ENCODE measurements around the gene HLA-DRB5. TPM values are rescaled to one million over a fixed set of nuclear protein-coding genes. Genes with fewer than 3 reads are reported as not detected.
"Not testable (repeated sequence)": the region's sequence is repeated elsewhere in the genome, so short reads cannot be mapped to it uniquely, and the experiment has no call there.

The HLA-DRB5 gene
- total RNA-seq (1 to 10 TPM in 1 of 2 experiments, under 1 TPM in 1; 0.82 to 1.1 TPM), polyA plus RNA-seq (3.2 TPM)

- no peaks in the 10 kb centered on the region for H3K4me1 ChIP-seq (ENCODE audit: insufficient read depth, low read length)
- H3K9me3 ChIP-seq (ENCODE audit: low read length), result no peaks in the 10 kb centered on the region
- H3K4me3 ChIP-seq (ENCODE audit: low read length), result peak within 1 kb of the TSS; percentile 28
- H3K27ac ChIP-seq (ENCODE audit: low read depth, low read length), result no peak within 1 kb of the TSS
- Mint-ChIP-seq H3K36me3 (no peaks in the 10 kb centered on the region), H3K4me3 (peak within 1 kb of the TSS; percentile 77 to 94 (median 84)), H3K27ac (peak within 1 kb of the TSS; percentile 38 to 95 (median 55)), H3K9me3 (no peaks in the 10 kb centered on the region), H3K4me1 (peaks cover 2 to 15% (median 13%) of the 10 kb centered on the region in 3 donors), H3K27me3 (peaks cover 0 to 2% of the 10 kb centered on the region in 2 donors)
- CTCF ChIA-PET, result no interaction called here
- no peaks in the 10 kb centered on the region for H3K27me3 ChIP-seq (ENCODE audit: insufficient read depth, low read length, poor library complexity, severe bottlenecking)
- peak in 4 of 5 donors; percentile 0 to 47 (median 2) for DNase-seq
- H3K36me3 ChIP-seq (ENCODE audit: insufficient read depth, low read length), result no peaks in the 10 kb centered on the region
- POLR2A ChIA-PET, result no interaction called here
These were observed at the start of gene HLA-DRB5 for GRCh38 chr6:32529697-32530430. TSS of gene HLA-DRB5 (minus strand) at chr6:32530287. CDS start at chr6:32530224, 63 bp downstream.

- peaks cover 7 to 20% (median 12%) of the 10 kb centered on the region in 3 donors for H3K4me1 Mint-ChIP-seq
- peaks cover 0 to 1% of the 10 kb centered on the region in 2 donors for H3K27me3 Mint-ChIP-seq
- no peaks in the 10 kb centered on the region for H3K4me1 ChIP-seq (ENCODE audit: insufficient read depth, low read length)
- ChIA-PET POLR2A (no interaction called here), CTCF (no interaction called here)
- no peak for DNase-seq
- no peak overlapping the region for H3K27ac ChIP-seq (ENCODE audit: low read depth, low read length)
- no peaks in the 10 kb centered on the region for H3K9me3 ChIP-seq (ENCODE audit: low read length)
- no peaks in the 10 kb centered on the region for H3K27me3 ChIP-seq (ENCODE audit: insufficient read depth, low read length, poor library complexity, severe bottlenecking)
- H3K4me3 Mint-ChIP-seq, result peak overlapping the region in 1 of 7 donors; percentile 18
- no peak overlapping the region for H3K4me3 ChIP-seq (ENCODE audit: low read length)
- H3K27ac Mint-ChIP-seq, result peak overlapping the region in 5 of 8 donors; percentile 5 to 87 (median 12)
- peaks cover 0 to 3% (median 0%) of the 10 kb centered on the region in 5 donors for H3K9me3 Mint-ChIP-seq
- H3K36me3 ChIP-seq (ENCODE audit: insufficient read depth, low read length), result no peaks in the 10 kb centered on the region
- peaks cover 0 to 29% (median 20%) of the 10 kb centered on the region in 3 donors for H3K36me3 Mint-ChIP-seq
These were observed 48.9 kb upstream of the HLA-DRB5 start for GRCh38 chr6:32578962-32579361.

GRCh38 chr6:32577493-32577892, 47.4 kb upstream of the HLA-DRB5 start:
- H3K9me3 Mint-ChIP-seq; DNase-seq; H3K27me3 Mint-ChIP-seq; H3K4me3 ChIP-seq (ENCODE audit: low read length); H3K27ac ChIP-seq (ENCODE audit: low read depth, low read length); H3K9me3 ChIP-seq (ENCODE audit: low read length); H3K4me3 Mint-ChIP-seq; CTCF ChIA-PET; H3K4me1 ChIP-seq (ENCODE audit: insufficient read depth, low read length); H3K27ac Mint-ChIP-seq; POLR2A ChIA-PET; H3K36me3 ChIP-seq (ENCODE audit: insufficient read depth, low read length); H3K27me3 ChIP-seq (ENCODE audit: insufficient read depth, low read length, poor library complexity, severe bottlenecking): not testable (repeated sequence)
- Mint-ChIP-seq H3K36me3 (peaks cover 0 to 27% (median 20%) of the 10 kb centered on the region in 3 donors), H3K4me1 (peaks cover 0 to 17% (median 12%) of the 10 kb centered on the region in 3 donors)

- ChIA-PET CTCF (no interaction called here), POLR2A (no interaction called here)
- Mint-ChIP-seq H3K27me3 (no peaks in the 10 kb centered on the region), H3K9me3 (no peaks in the 10 kb centered on the region), H3K36me3 (peaks cover 0 to 20% (median 18%) of the 10 kb centered on the region in 3 donors), H3K27ac (no peak overlapping the region), H3K4me1 (peaks cover 0 to 17% (median 12%) of the 10 kb centered on the region in 3 donors), H3K4me3 (no peak overlapping the region)
- Histone ChIP-seq H3K27ac (ENCODE audit: low read depth, low read length) (no peak overlapping the region), H3K4me3 (ENCODE audit: low read length) (no peak overlapping the region), H3K4me1 (ENCODE audit: insufficient read depth, low read length) (no peaks in the 10 kb centered on the region), H3K9me3 (ENCODE audit: low read length) (no peaks in the 10 kb centered on the region), H3K36me3 (ENCODE audit: insufficient read depth, low read length) (no peaks in the 10 kb centered on the region), H3K27me3 (ENCODE audit: insufficient read depth, low read length, poor library complexity, severe bottlenecking) (no peaks in the 10 kb centered on the region)
- no peak for DNase-seq
These were observed 46.2 kb upstream of the HLA-DRB5 start for GRCh38 chr6:32576250-32576649.

- no peak overlapping the region for H3K4me3 Mint-ChIP-seq
- H3K36me3 ChIP-seq (ENCODE audit: insufficient read depth, low read length), result no peaks in the 10 kb centered on the region
- ChIA-PET POLR2A (no interaction called here), CTCF (no interaction called here)
- no peak for DNase-seq
- H3K27me3 Mint-ChIP-seq, result peaks cover 1 to 4% of the 10 kb centered on the region in 2 donors
- no peak overlapping the region for H3K27ac Mint-ChIP-seq
- peaks cover 0 to 16% (median 0%) of the 10 kb centered on the region in 3 donors for H3K4me1 Mint-ChIP-seq
- no peak overlapping the region for H3K4me3 ChIP-seq (ENCODE audit: low read length)
- no peaks in the 10 kb centered on the region for H3K9me3 ChIP-seq (ENCODE audit: low read length)
- H3K27me3 ChIP-seq (ENCODE audit: insufficient read depth, low read length, poor library complexity, severe bottlenecking), result no peaks in the 10 kb centered on the region
- H3K4me1 ChIP-seq (ENCODE audit: insufficient read depth, low read length), result no peaks in the 10 kb centered on the region
- no peak overlapping the region for H3K27ac ChIP-seq (ENCODE audit: low read depth, low read length)
- no peaks in the 10 kb centered on the region for H3K36me3 Mint-ChIP-seq
- no peaks in the 10 kb centered on the region for H3K9me3 Mint-ChIP-seq
These were observed 40.3 kb upstream of the HLA-DRB5 start for GRCh38 chr6:32570363-32570905.

- peaks cover 1 to 4% of the 10 kb centered on the region in 2 donors for H3K27me3 Mint-ChIP-seq
- no peaks in the 10 kb centered on the region for H3K36me3 Mint-ChIP-seq
- H3K36me3 ChIP-seq (ENCODE audit: insufficient read depth, low read length), result no peaks in the 10 kb centered on the region
- H3K4me3 Mint-ChIP-seq, result peak overlapping the region in 2 of 7 donors; percentile 51 to 77
- no peaks in the 10 kb centered on the region for H3K9me3 Mint-ChIP-seq
- no peaks in the 10 kb centered on the region for H3K9me3 ChIP-seq (ENCODE audit: low read length)
- peaks cover 0 to 16% (median 0%) of the 10 kb centered on the region in 3 donors for H3K4me1 Mint-ChIP-seq
- ChIA-PET POLR2A (no interaction called here), CTCF (no interaction called here)
- peak overlapping the region in 1 of 8 donors; percentile 83 for H3K27ac Mint-ChIP-seq
- H3K4me1 ChIP-seq (ENCODE audit: insufficient read depth, low read length), result no peaks in the 10 kb centered on the region
- no peak overlapping the region for H3K27ac ChIP-seq (ENCODE audit: low read depth, low read length)
- no peak overlapping the region for H3K4me3 ChIP-seq (ENCODE audit: low read length)
- no peak for DNase-seq
- H3K27me3 ChIP-seq (ENCODE audit: insufficient read depth, low read length, poor library complexity, severe bottlenecking), result no peaks in the 10 kb centered on the region
These were observed 38.5 kb upstream of the HLA-DRB5 start for GRCh38 chr6:32568561-32568960.

- Histone ChIP-seq H3K36me3 (ENCODE audit: insufficient read depth, low read length) (no peaks in the 10 kb centered on the region), H3K4me1 (ENCODE audit: insufficient read depth, low read length) (no peaks in the 10 kb centered on the region), H3K9me3 (ENCODE audit: low read length) (no peaks in the 10 kb centered on the region), H3K4me3 (ENCODE audit: low read length) (no peak overlapping the region), H3K27ac (ENCODE audit: low read depth, low read length) (no peak overlapping the region), H3K27me3 (ENCODE audit: insufficient read depth, low read length, poor library complexity, severe bottlenecking) (no peaks in the 10 kb centered on the region)
- H3K9me3 Mint-ChIP-seq, result no peaks in the 10 kb centered on the region
- H3K27me3 Mint-ChIP-seq, result peaks cover 1 to 4% of the 10 kb centered on the region in 2 donors
- no peak for DNase-seq
- H3K36me3 Mint-ChIP-seq, result no peaks in the 10 kb centered on the region
- H3K4me3 Mint-ChIP-seq, result no peak overlapping the region
- peaks cover 0 to 16% (median 0%) of the 10 kb centered on the region in 3 donors for H3K4me1 Mint-ChIP-seq
- H3K27ac Mint-ChIP-seq, result peak overlapping the region in 1 of 8 donors; percentile 68
- CTCF ChIA-PET, result no interaction called here
- POLR2A ChIA-PET, result no interaction called here
These were observed 36.9 kb upstream of the HLA-DRB5 start for GRCh38 chr6:32566957-32567356.

GRCh38 chr6:32565511-32565910, 35.4 kb upstream of the HLA-DRB5 start:
- Mint-ChIP-seq H3K36me3 (peaks cover 0 to 1% (median 0%) of the 10 kb centered on the region in 3 donors), H3K4me1 (peaks cover 0 to 16% (median 0%) of the 10 kb centered on the region in 3 donors), H3K9me3 (no peaks in the 10 kb centered on the region), H3K27me3 (peaks cover 0 to 4% of the 10 kb centered on the region in 2 donors), H3K27ac (no peak overlapping the region), H3K4me3 (no peak overlapping the region)
- H3K27ac ChIP-seq (ENCODE audit: low read depth, low read length), result no peak overlapping the region
- no peaks in the 10 kb centered on the region for H3K36me3 ChIP-seq (ENCODE audit: insufficient read depth, low read length)
- no peak overlapping the region for H3K4me3 ChIP-seq (ENCODE audit: low read length)
- no peak for DNase-seq
- ChIA-PET CTCF (no interaction called here), POLR2A (no interaction called here)
- H3K4me1 ChIP-seq (ENCODE audit: insufficient read depth, low read length), result no peaks in the 10 kb centered on the region
- H3K9me3 ChIP-seq (ENCODE audit: low read length), result no peaks in the 10 kb centered on the region
- no peaks in the 10 kb centered on the region for H3K27me3 ChIP-seq (ENCODE audit: insufficient read depth, low read length, poor library complexity, severe bottlenecking)
